SJSA1 (cell line): ENCODE measurements around the gene SPATA13. TPM values are rescaled to one million over a fixed set of nuclear protein-coding genes. Genes with fewer than 3 reads are reported as not detected.
"Not testable (repeated sequence)": the region's sequence is repeated elsewhere in the genome, so short reads cannot be mapped to it uniquely, and the experiment has no call there.

Experiments used
- DNase-seq, 2 experiments: peaks; one replicate each; pipeline ENCODE4 v3.0.0-alpha.2; 2015 to 2020; ENCODE audit warnings: low spot score in 2 of 2, low read depth in 1 of 2
- H3K27ac ChIP-seq: fragments of 250-450 bp; sonication (Bioruptor Pico); 2 replicates; pipeline ENCODE4 v1.5.1; 2020; ENCODE audit warnings: mild to moderate bottlenecking, moderate library complexity
- H3K27me3 ChIP-seq: fragments of 250-450 bp; sonication (Bioruptor Pico); replicated peaks from 2 replicates; pipeline ENCODE4 v1.5.1; 2020; ENCODE audit warnings: mild to moderate bottlenecking, moderate library complexity
- H3K36me3 ChIP-seq: fragments of 250-450 bp; sonication (Bioruptor Pico); 2 replicates; pipeline ENCODE4 v1.5.1; 2020; ENCODE audit warnings: mild to moderate bottlenecking
- H3K4me1 ChIP-seq: fragments of 250-450 bp; sonication (Bioruptor Pico); replicated peaks from 2 replicates; pipeline ENCODE4 v1.6.1; 2021; ENCODE audit warnings: mild to moderate bottlenecking
- H3K4me3 ChIP-seq: fragments of 250-450 bp; sonication (Bioruptor Pico); 2 replicates; pipeline ENCODE4 v1.5.1; 2020; ENCODE audit warnings: mild to moderate bottlenecking
- H3K9me3 ChIP-seq: fragments of 250-450 bp; sonication (Bioruptor Pico); replicated peaks from 2 replicates; pipeline ENCODE4 v1.5.1; 2020; ENCODE audit warnings: mild to moderate bottlenecking
- total RNA-seq: library from RNA; depleted of rRNA; stranded (reverse); fragments of >200 nt; shearing (Covaris generic); gene quantifications from 2 replicates; pipeline ENCODE4 v1.2.3, GENCODE V29; 2014

SPATA13 gene
- total RNA-seq, 1 experiment from 2014 or later: 14.8 TPM

- Histone ChIP-seq H3K9me3 (no peaks in the 10 kb centered on the region), H3K4me1 (no peaks in the 10 kb centered on the region), H3K27me3 (no peaks in the 10 kb centered on the region), H3K27ac (no peak overlapping the region), H3K36me3 (peaks cover 35% of the 10 kb centered on the region), H3K4me3 (no peak overlapping the region)
- DNase-seq: no peak
Observed at GRCh38 chr13:24290280-24290932, 129.9 kb downstream of the SPATA13 start.

- Histone ChIP-seq H3K27ac (no peak overlapping the region), H3K4me1 (no peaks in the 10 kb centered on the region), H3K36me3 (peaks cover 44% of the 10 kb centered on the region), H3K27me3 (no peaks in the 10 kb centered on the region), H3K4me3 (no peak overlapping the region), H3K9me3 (no peaks in the 10 kb centered on the region)
- DNase-seq: no peak
Observed at GRCh38 chr13:24292481-24292880, 132.0 kb downstream of the SPATA13 start.

- no peaks in the 10 kb centered on the region for H3K9me3 ChIP-seq
- peaks cover 48% of the 10 kb centered on the region for H3K36me3 ChIP-seq
Observed at GRCh38 chr13:24293746-24294145, 133.2 kb downstream of the SPATA13 start.

GRCh38 chr13:24299488-24300114, 139.1 kb downstream of the SPATA13 start:
- Histone ChIP-seq H3K4me1 (no peaks in the 10 kb centered on the region), H3K27me3 (no peaks in the 10 kb centered on the region), H3K36me3 (peaks cover 46% of the 10 kb centered on the region), H3K9me3 (no peaks in the 10 kb centered on the region), H3K27ac (no peak overlapping the region), H3K4me3 (no peak overlapping the region)
- no peak for DNase-seq

More at GRCh38 chr13:24293746-24294145, 133.2 kb downstream of the SPATA13 start:
- Histone ChIP-seq H3K4me3 (no peak overlapping the region), H3K27me3 (no peaks in the 10 kb centered on the region), H3K4me1 (no peaks in the 10 kb centered on the region), H3K27ac (no peak overlapping the region)
- DNase-seq: no peak

GRCh38 chr13:24301434-24301833, 140.9 kb downstream of the SPATA13 start:
- H3K4me3 ChIP-seq: no peak overlapping the region
- no peaks in the 10 kb centered on the region for H3K9me3 ChIP-seq
- H3K4me1 ChIP-seq: peaks cover 5% of the 10 kb centered on the region; the same call in 1 of the 2 replicates
- H3K36me3 ChIP-seq: peaks cover 34% of the 10 kb centered on the region
- no peaks in the 10 kb centered on the region for H3K27me3 ChIP-seq
- H3K27ac ChIP-seq: no peak overlapping the region
- no peak for DNase-seq

- Histone ChIP-seq H3K4me1 (peaks cover 5% of the 10 kb centered on the region; the same call in 1 of the 2 replicates), H3K36me3 (peaks cover 32% of the 10 kb centered on the region), H3K9me3 (no peaks in the 10 kb centered on the region), H3K4me3 (no peak overlapping the region), H3K27me3 (no peaks in the 10 kb centered on the region), H3K27ac (no peak overlapping the region)
- no peak for DNase-seq
Observed at GRCh38 chr13:24301911-24302310, 141.4 kb downstream of the SPATA13 start.

GRCh38 chr13:24304620-24305019, 144.1 kb downstream of the SPATA13 start:
- Histone ChIP-seq H3K4me1 (peaks cover 8% of the 10 kb centered on the region; the same call in 1 of the 2 replicates), H3K36me3 (peaks cover 14% of the 10 kb centered on the region), H3K27me3 (no peaks in the 10 kb centered on the region), H3K27ac (no peak overlapping the region), H3K4me3 (no peak overlapping the region), H3K9me3 (no peaks in the 10 kb centered on the region)
- DNase-seq: no peak

GRCh38 chr13:24306632-24307031, 146.1 kb downstream of the SPATA13 start:
- peak in 1 of 2 experiments; percentile 6 for DNase-seq
- Histone ChIP-seq H3K27ac (no peak overlapping the region), H3K36me3 (peaks cover 3% of the 10 kb centered on the region), H3K4me1 (peaks cover 8% of the 10 kb centered on the region; the same call in 1 of the 2 replicates), H3K9me3 (no peaks in the 10 kb centered on the region), H3K27me3 (no peaks in the 10 kb centered on the region), H3K4me3 (no peak overlapping the region)

GRCh38 chr13:24307211-24308067, 146.9 kb downstream of the SPATA13 start:
- DNase-seq: no peak
- Histone ChIP-seq H3K4me3 (no peak overlapping the region), H3K36me3 (peaks cover 3% of the 10 kb centered on the region), H3K4me1 (peaks cover 8% of the 10 kb centered on the region; the same call in 1 of the 2 replicates), H3K27ac (no peak overlapping the region), H3K9me3 (no peaks in the 10 kb centered on the region), H3K27me3 (no peaks in the 10 kb centered on the region)

- H3K4me3 ChIP-seq: no peak overlapping the region
- H3K27me3 ChIP-seq: no peaks in the 10 kb centered on the region
- no peak for DNase-seq
- peaks cover 3% of the 10 kb centered on the region for H3K36me3 ChIP-seq
- H3K27ac ChIP-seq: no peak overlapping the region
- peaks cover 8% of the 10 kb centered on the region; the same call in 1 of the 2 replicates for H3K4me1 ChIP-seq
- H3K9me3 ChIP-seq: no peaks in the 10 kb centered on the region
Observed at GRCh38 chr13:24308068-24308445, 147.5 kb downstream of the SPATA13 start.

GRCh38 chr13:24308488-24309020, 148.0 kb downstream of the SPATA13 start:
- H3K4me1 ChIP-seq: peaks cover 8% of the 10 kb centered on the region; the same call in 1 of the 2 replicates
- H3K36me3 ChIP-seq: no peaks in the 10 kb centered on the region; the same call in none of the 2 replicates
- H3K9me3 ChIP-seq: no peaks in the 10 kb centered on the region
- DNase-seq: no peak
- H3K27ac ChIP-seq: no peak overlapping the region
- no peaks in the 10 kb centered on the region for H3K27me3 ChIP-seq
- no peak overlapping the region for H3K4me3 ChIP-seq

GRCh38 chr13:24309300-24309699, 148.8 kb downstream of the SPATA13 start, which contains the start of gene C1QTNF9:
Gene C1QTNF9, plus strand, starts transcription at chr13:24309580. Its CDS starts 6,424 bp downstream, at chr13:24316004.
- DNase-seq: not testable (repeated sequence)

GRCh38 chr13:24313439-24313838, 152.9 kb downstream of the SPATA13 start:
- Histone ChIP-seq H3K36me3 (no peaks in the 10 kb centered on the region), H3K9me3 (no peaks in the 10 kb centered on the region), H3K27me3 (no peaks in the 10 kb centered on the region), H3K4me1 (no peaks in the 10 kb centered on the region), H3K4me3 (no peak overlapping the region), H3K27ac (no peak overlapping the region)
- no peak for DNase-seq

More at GRCh38 chr13:24309300-24309699, 148.8 kb downstream of the SPATA13 start, which contains the start of gene C1QTNF9:
- H3K4me1 ChIP-seq, H3K4me3 ChIP-seq, H3K27me3 ChIP-seq, H3K9me3 ChIP-seq, H3K36me3 ChIP-seq, H3K27ac ChIP-seq: not testable (repeated sequence)
